A673 (cell line): Measurements from ENCODE around the gene CYP4A22.

Source experiments
- CTCF ChIP-seq: fragments of 300-800, 200-600 bp; sonication (generic); conservative IDR thresholded peaks from 2 replicates; pipeline ENCODE4 v1.5.1; 2017; ENCODE audit warnings: low read depth, mild to moderate bottlenecking, antibody characterized with exemption, low read length, moderate library complexity, mixed read lengths
- EZH2 ChIP-seq: fragments of 200-600 bp; sonication (generic); IDR thresholded peaks from 2 replicates; pipeline ENCODE4 v1.6.1; 2017; ENCODE audit warnings: borderline replicate concordance, low read depth, mild to moderate bottlenecking, mixed read lengths, antibody characterized with exemption, low read length; ENCODE audit not compliant: poor library complexity, severe bottlenecking

GRCh38 chr1:47180603-47181094, 43.4 kb downstream of the CYP4A22 start:
- no peak for TF ChIP-seq CTCF
- no peak for TF ChIP-seq EZH2
